Fibroblast of skin of right quadriceps (primary cell): ENCODE results near the gene CACNA2D1.

Experiments used
- DNase-seq: peaks from one replicate; pipeline ENCODE4 v3.0.0-alpha.2; 2013

Gene CACNA2D1

GRCh38 chr7:82270870-82271269 lies 172.7 kb downstream of the CACNA2D1 start:
- DNase-seq = no peak

- DNase-seq = no peak
Measured at GRCh38 chr7:82268632-82269031, 174.9 kb downstream of the CACNA2D1 start.

GRCh38 chr7:82266081-82266480 lies 177.5 kb downstream of the CACNA2D1 start:
- no peak for DNase-seq

GRCh38 chr7:82264783-82265305 lies 178.7 kb downstream of the CACNA2D1 start:
- no peak for DNase-seq

GRCh38 chr7:82263920-82264782 lies 179.4 kb downstream of the CACNA2D1 start:
- DNase-seq = no peak

GRCh38 chr7:82258181-82258580 lies 185.4 kb downstream of the CACNA2D1 start:
- no peak for DNase-seq

- no peak for DNase-seq
Measured at GRCh38 chr7:82257118-82257695, 186.4 kb downstream of the CACNA2D1 start.

- DNase-seq = no peak
Measured at GRCh38 chr7:82255706-82256105, 187.9 kb downstream of the CACNA2D1 start.

- DNase-seq = no peak
Measured at GRCh38 chr7:82250598-82250997, 193.0 kb downstream of the CACNA2D1 start.

- DNase-seq = no peak
Measured at GRCh38 chr7:82249979-82250378, 193.6 kb downstream of the CACNA2D1 start.

GRCh38 chr7:82247814-82248433 lies 195.7 kb downstream of the CACNA2D1 start:
- DNase-seq = no peak

- DNase-seq = no peak
Measured at GRCh38 chr7:82244947-82245517, 198.5 kb downstream of the CACNA2D1 start.

- no peak for DNase-seq
Measured at GRCh38 chr7:82241356-82241755, 202.2 kb downstream of the CACNA2D1 start.

GRCh38 chr7:82235713-82236112 lies 207.9 kb downstream of the CACNA2D1 start:
- DNase-seq = peak; percentile 47

- DNase-seq = peak; percentile 55
Measured at GRCh38 chr7:82234457-82235049, 209.0 kb downstream of the CACNA2D1 start.

GRCh38 chr7:82230811-82231581 lies 212.6 kb downstream of the CACNA2D1 start:
- DNase-seq = no peak

GRCh38 chr7:82229164-82229563 lies 214.4 kb downstream of the CACNA2D1 start:
- DNase-seq = no peak

- DNase-seq = no peak
Measured at GRCh38 chr7:82226191-82226590, 217.4 kb downstream of the CACNA2D1 start.

GRCh38 chr7:82224529-82224928 lies 219.0 kb downstream of the CACNA2D1 start:
- DNase-seq = no peak

- no peak for DNase-seq
Measured at GRCh38 chr7:82223580-82223979, 220.0 kb downstream of the CACNA2D1 start.

GRCh38 chr7:82221152-82221674 lies 222.4 kb downstream of the CACNA2D1 start:
- DNase-seq = no peak

GRCh38 chr7:82212466-82212865 lies 231.1 kb downstream of the CACNA2D1 start:
- DNase-seq = no peak
